Fibroblast of lung (primary cell): ENCODE data around the gene CCDC138. TPM values are rescaled to one million over a fixed set of nuclear protein-coding genes. Genes with fewer than 3 reads are reported as not detected.

Experiments
- DNase-seq, 2 donors: peaks; one replicate each; pipeline versions ENCODE4 v3.0.0 to v3.0.0-alpha.2; 2010; ENCODE audit warnings: low read depth in 2 of 2
- H2AFZ ChIP-seq: 2 replicates; pipeline ENCODE4 v1.5.1; 2012; ENCODE audit warnings: low read length, control low read depth, inconsistent platforms
- H3K27ac ChIP-seq: 2 replicates; pipeline ENCODE4 v1.5.1; 2011; ENCODE audit warnings: low read length, control low read depth; ENCODE audit not compliant: insufficient read depth
- H3K27me3 ChIP-seq: 2 replicates; pipeline ENCODE4 v1.5.1; 2011; ENCODE audit warnings: mild to moderate bottlenecking, low read length; ENCODE audit not compliant: control insufficient read depth, insufficient read depth
- H3K36me3 ChIP-seq: 2 replicates; pipeline ENCODE4 v1.5.1; 2011; ENCODE audit warnings: low read length; ENCODE audit not compliant: control insufficient read depth, insufficient read depth
- H3K4me1 ChIP-seq: 2 replicates; pipeline ENCODE4 v1.5.1; 2011; ENCODE audit warnings: low read length; ENCODE audit not compliant: control insufficient read depth, insufficient read depth; ENCODE audit errors: extremely low read depth
- H3K4me2 ChIP-seq: 2 replicates; pipeline ENCODE4 v1.5.1; 2011; ENCODE audit warnings: low read length, control low read depth; ENCODE audit not compliant: insufficient read depth; ENCODE audit errors: extremely low read depth
- H3K4me3 ChIP-seq, 4 experiments: fragments of 200-600 bp in 1 of 4; sonication (generic) in 1 of 4; replicated peaks in 1 of 4; 2 replicates each; pipeline ENCODE4 v1.5.1; 2011 to 2016; ENCODE audit warnings: low read length in 4 of 4, low read depth in 3 of 4, mild to moderate bottlenecking in 3 of 4, control low read depth in 2 of 4, inconsistent platforms in 1 of 4, mixed read lengths in 1 of 4; ENCODE audit not compliant: insufficient read depth in 1 of 4; ENCODE audit errors: control extremely low read depth in 1 of 4
- H3K79me2 ChIP-seq: 2 replicates; pipeline ENCODE4 v1.5.1; 2012; ENCODE audit warnings: mild to moderate bottlenecking, low read length, inconsistent platforms; ENCODE audit not compliant: control insufficient read depth, insufficient read depth
- H3K9ac ChIP-seq: 2 replicates; pipeline ENCODE4 v1.5.1; 2011; ENCODE audit warnings: mild to moderate bottlenecking, low read length, control low read depth; ENCODE audit not compliant: insufficient read depth
- H3K9me3 ChIP-seq: 2 replicates; pipeline ENCODE4 v1.5.1; 2012; ENCODE audit warnings: low read depth, low read length; ENCODE audit not compliant: control insufficient read depth, insufficient read depth
- H4K20me1 ChIP-seq: 2 replicates; pipeline ENCODE4 v1.5.1; 2011; ENCODE audit warnings: low read length; ENCODE audit not compliant: control insufficient read depth, insufficient read depth; ENCODE audit errors: extremely low read depth
- CTCF ChIP-seq, 2 donors: IDR thresholded peaks in 1 of 2; conservative IDR thresholded peaks in 1 of 2; 1 replicate in 1 of 2; 2 replicates in 1 of 2; pipeline ENCODE4 v1.5.1; 2011 to 2012; ENCODE audit warnings: low read length in 2 of 2, control low read depth in 1 of 2, inconsistent platforms in 1 of 2, low read depth in 1 of 2, mild to moderate bottlenecking in 1 of 2
- EZH2 ChIP-seq: IDR thresholded peaks from 2 replicates; pipeline ENCODE4 v1.5.1; 2012; ENCODE audit warnings: low read length, control low read depth, mild to moderate bottlenecking; ENCODE audit errors: missing control alignments
- polyA plus RNA-seq, 2 donors: library from polyadenylated mRNA; depleted of rRNA in 1 of 2; stranded (reverse) in 1 of 2; unstranded in 1 of 2; fragments of >200 nt; gene quantifications; 2 replicates each; pipeline ENCODE4 v1.2.1, GENCODE V29; 2011 to 2012; ENCODE audit warnings: missing spikeins in 1 of 2
- total RNA-seq: library from RNA; depleted of rRNA; stranded (reverse); fragments of >200 nt; gene quantifications from 2 replicates; pipeline ENCODE4 v1.2.1, GENCODE V29; 2014

Gene CCDC138
- total and polyA plus RNA-seq, 2 donors (not counting 1 experiment from before 2014, with no cell fraction given): 1.7 to 3.3 TPM

GRCh38 chr2:108909275-108909823 lies 122.8 kb downstream of the CCDC138 start:
- H3K4me2 ChIP-seq: no peak overlapping the region
- H3K9ac ChIP-seq: no peak overlapping the region
- no peaks in the 10 kb centered on the region for H3K79me2 ChIP-seq
- H3K9me3 ChIP-seq: no peaks in the 10 kb centered on the region
- DNase-seq: no peak
- H3K27ac ChIP-seq: no peak overlapping the region
- TF ChIP-seq EZH2 (no peak), CTCF (conservative IDR thresholded peaks at IDR 0.05 in 1 of 2, IDR thresholded peaks at IDR 0.05 in 1 of 2; ENCODE audit: low read depth in 1 of 2, low read length in 2 of 2) (no peak)
- no peaks in the 10 kb centered on the region for H3K36me3 ChIP-seq
- H2AFZ ChIP-seq: no peak overlapping the region
- H3K27me3 ChIP-seq: no peaks in the 10 kb centered on the region
- H3K4me1 ChIP-seq: no peaks in the 10 kb centered on the region
- H4K20me1 ChIP-seq: no peaks in the 10 kb centered on the region
- H3K4me3 ChIP-seq: no peak overlapping the region

- H3K27me3 ChIP-seq: no peaks in the 10 kb centered on the region
- H4K20me1 ChIP-seq: no peaks in the 10 kb centered on the region
- TF ChIP-seq CTCF (conservative IDR thresholded peaks at IDR 0.05 in 1 of 2, IDR thresholded peaks at IDR 0.05 in 1 of 2; ENCODE audit: low read depth in 1 of 2, low read length in 2 of 2): no peak
- H3K4me3 ChIP-seq: no peak overlapping the region
- H3K79me2 ChIP-seq: no peaks in the 10 kb centered on the region
- no peak overlapping the region for H3K9ac ChIP-seq
- no peaks in the 10 kb centered on the region for H3K36me3 ChIP-seq
- no peaks in the 10 kb centered on the region for H3K9me3 ChIP-seq
- no peak overlapping the region for H2AFZ ChIP-seq
- no peaks in the 10 kb centered on the region for H3K4me1 ChIP-seq
- no peak overlapping the region for H3K27ac ChIP-seq
- H3K4me2 ChIP-seq: no peak overlapping the region
- DNase-seq: no peak
These were observed 123.5 kb downstream of the CCDC138 start for GRCh38 chr2:108910011-108910431.

GRCh38 chr2:108910541-108911396 lies 124.2 kb downstream of the CCDC138 start:
- no peaks in the 10 kb centered on the region for H4K20me1 ChIP-seq
- no peak overlapping the region for H3K27ac ChIP-seq
- no peaks in the 10 kb centered on the region for H3K27me3 ChIP-seq
- H3K36me3 ChIP-seq: no peaks in the 10 kb centered on the region
- no peak overlapping the region for H3K4me2 ChIP-seq
- H3K4me1 ChIP-seq: no peaks in the 10 kb centered on the region
- H2AFZ ChIP-seq: no peak overlapping the region
- DNase-seq: no peak
- no peaks in the 10 kb centered on the region for H3K79me2 ChIP-seq
- no peak for TF ChIP-seq CTCF (conservative IDR thresholded peaks at IDR 0.05 in 1 of 2, IDR thresholded peaks at IDR 0.05 in 1 of 2; ENCODE audit: low read depth in 1 of 2, low read length in 2 of 2)
- TF ChIP-seq EZH2: no peak
- no peak overlapping the region for H3K4me3 ChIP-seq
- no peak overlapping the region for H3K9ac ChIP-seq
- no peaks in the 10 kb centered on the region for H3K9me3 ChIP-seq
